ENCODE data around the gene TSPAN5. TPM values are rescaled to one million over a fixed set of nuclear protein-coding genes. Genes with fewer than 3 reads are reported as not detected.

Gene TSPAN5
- total and polyA plus RNA-seq, 2 of the 4 experiments (the other 2 are of a cell fraction): 64.8 to 79.6 TPM

- Histone ChIP-seq H3K4me1 (ENCODE audit: control insufficient read depth, insufficient read depth, low read length) (peaks cover 4% of the 10 kb centered on the region), H3K18ac (ENCODE audit: low read depth, low read length) (no peak overlapping the region), H3K23ac (ENCODE audit: low read depth, low read length) (no peak overlapping the region), H2AK5ac (ENCODE audit: low read depth, low read length) (no peak overlapping the region), H2BK15ac (ENCODE audit: low read depth, low read length) (no peak overlapping the region), H2BK20ac (ENCODE audit: low read depth, low read length) (no peak overlapping the region), H2AK9ac (replicated peaks; ENCODE audit: low read depth, low read length, poor library complexity) (no peak overlapping the region), H2BK120ac (ENCODE audit: low read depth, low read length) (no peak overlapping the region), H3K4me2 (ENCODE audit: low read depth, low read length) (no peak overlapping the region), H3K9me3 (ENCODE audit: control insufficient read depth, insufficient read depth, low read length) (no peaks in the 10 kb centered on the region), H3K56ac (ENCODE audit: extremely low read depth, insufficient read depth, low read length) (no peak overlapping the region), H2BK5ac (ENCODE audit: low read depth, low read length, poor library complexity, severe bottlenecking) (no peak overlapping the region), H3K79me1 (ENCODE audit: low read depth in 1 of 2, low read length in 2 of 2) (peaks cover 36 to 61% of the 10 kb centered on the region in 2 experiments), H3K9ac (ENCODE audit: low read depth, low read length) (no peak overlapping the region), H3K9me1 (ENCODE audit: insufficient read depth, low read length) (peaks cover 2% of the 10 kb centered on the region), H4K5ac (ENCODE audit: low read depth, low read length) (no peak overlapping the region), H2AFZ (replicated peaks; ENCODE audit: low read length, poor library complexity) (no peak overlapping the region), H4K91ac (ENCODE audit: insufficient read depth, low read depth, low read length) (no peak overlapping the region), H3K4ac (ENCODE audit: low read depth, low read length) (no peak overlapping the region), H3K27ac (ENCODE audit: insufficient read depth, low read length) (no peak overlapping the region), H4K8ac (ENCODE audit: low read depth in 2 of 2, low read length in 2 of 2) (no peak overlapping the region), H3K4me3 (ENCODE audit: insufficient read depth, low read depth, low read length) (no peak overlapping the region), H4K20me1 (ENCODE audit: insufficient read depth, low read length) (no peaks in the 10 kb centered on the region; the same call in 1 of the 2 replicates), H3K27me3 (ENCODE audit: control insufficient read depth, insufficient read depth, low read length) (no peaks in the 10 kb centered on the region), H3K36me3 (ENCODE audit: control insufficient read depth, insufficient read depth, low read length) (peaks cover 6% of the 10 kb centered on the region; the same call in 1 of the 2 replicates), H3K14ac (replicated peaks; ENCODE audit: low read depth, low read length) (no peak overlapping the region)
- CTCF ChIA-PET: no interaction called here
- intact Hi-C loops (cut with micrococcal nuclease) (no loop called here), dilution Hi-C loops (cut with HindIII; ENCODE audit: low sequenced_read_pairs, unreplicated experiment) (no loop called here), in situ Hi-C loops (cut with MboI; ENCODE audit: low sequenced_read_pairs) (no loop called here)
- DNase-seq: no peak
- POLR2A ChIA-PET (ENCODE audit: unreplicated experiment): no interaction called here
- no CpG with 5 or more reads among the region's 2 CpGs for WGBS, 2 experiments (ENCODE audit: extremely low coverage in 2 of 2, insufficient read length in 1 of 2)
- TF ChIP-seq RAD21 (IDR thresholded peaks at IDR 0.05; ENCODE audit: low read length) (no peak), CHD1 (IDR thresholded peaks at IDR 0.05; ENCODE audit: low read depth, low read length) (no peak), MXI1 (IDR thresholded peaks at IDR 0.05; ENCODE audit: borderline replicate concordance, low read depth, low read length) (no peak), MAZ (IDR thresholded peaks at IDR 0.05; ENCODE audit: borderline replicate concordance, low read depth, low read length) (no peak), RFX5 (IDR thresholded peaks at IDR 0.05; ENCODE audit: low read depth, low read length) (no peak), BHLHE40 (IDR thresholded peaks at IDR 0.05; ENCODE audit: low read depth, low read length) (no peak), MAFK (IDR thresholded peaks at IDR 0.05; ENCODE audit: low read depth, low read length) (no peak), USF2 (IDR thresholded peaks at IDR 0.05; ENCODE audit: low read depth, low read length) (no peak), NFE2L2 (IDR thresholded peaks at IDR 0.05; ENCODE audit: low read depth, low read length) (no peak), ELK1 (IDR thresholded peaks at IDR 0.05; ENCODE audit: borderline replicate concordance, low read depth, low read length) (no peak), FOS (IDR thresholded peaks at IDR 0.05; ENCODE audit: low read depth, low read length) (no peak), CTCF (conservative IDR thresholded peaks at IDR 0.05; ENCODE audit: low read depth, low read length) (no peak), RCOR1 (IDR thresholded peaks at IDR 0.05; ENCODE audit: insufficient replicate concordance, low read length) (no peak)
- BruUV-seq (replicated peaks): no TSS peak
- ATAC-seq (ENCODE audit: low read depth): no peak
Observed at GRCh38 chr4:98573791-98574190, 84.6 kb downstream of the TSPAN5 start.

All from IMR-90 (cell line).